HG03045 (cell line): ENCODE measurements around the gene TMEM69.
"Not testable (repeated sequence)": the region's sequence is repeated elsewhere in the genome, so short reads cannot be mapped to it uniquely, and the experiment has no call there.

ENCODE experiments used
- ATAC-seq: cut with Tn5 transposase; IDR thresholded peaks from one replicate; pipeline ENCODE4 v1.9.1; 2021; ENCODE audit warnings: mild to moderate bottlenecking, moderate library complexity; ENCODE audit not compliant: unreplicated experiment

Gene TMEM69

GRCh38 chr1:45677751-45678245 lies 10.2 kb upstream of the TMEM69 start:
- ATAC-seq = no peak

GRCh38 chr1:45678489-45678888 lies 9.5 kb upstream of the TMEM69 start:
- ATAC-seq = no peak

GRCh38 chr1:45679123-45679522 lies 8.9 kb upstream of the TMEM69 start:
- no peak for ATAC-seq

- no peak for ATAC-seq
Observed at GRCh38 chr1:45682942-45683341, 5.0 kb upstream of the TMEM69 start.

- no peak for ATAC-seq
Observed at GRCh38 chr1:45684402-45684801, 3.6 kb upstream of the TMEM69 start.

GRCh38 chr1:45685308-45686014 lies 2.5 kb upstream of the TMEM69 start:
- ATAC-seq = no peak

GRCh38 chr1:45686015-45686287 lies 2.0 kb upstream of the TMEM69 start:
- ATAC-seq = peak; percentile 5

GRCh38 chr1:45686288-45687013 lies 1.5 kb upstream of the TMEM69 start, which contains the start of gene GPBP1L1:
Gene GPBP1L1, minus strand, starts transcription at chr1:45686533. Its CDS starts 27,446 bp downstream, at chr1:45659087.
- peak; percentile 74 for ATAC-seq

- ATAC-seq = peak; percentile 79
Observed at GRCh38 chr1:45687014-45687753, 797 bp upstream of the TMEM69 start.

- not testable (repeated sequence) for ATAC-seq
Observed at GRCh38 chr1:45693811-45694210, 5.8 kb downstream of the TMEM69 start.

GRCh38 chr1:45694823-45695222 lies 6.8 kb downstream of the TMEM69 start:
- ATAC-seq = no peak

GRCh38 chr1:45704637-45705036 lies 16.7 kb downstream of the TMEM69 start:
- ATAC-seq = no peak

- ATAC-seq = no peak
Observed at GRCh38 chr1:45713711-45714110, 25.7 kb downstream of the TMEM69 start.

GRCh38 chr1:45716700-45717099 lies 28.7 kb downstream of the TMEM69 start:
- no peak for ATAC-seq

- ATAC-seq = not testable (repeated sequence)
Observed at GRCh38 chr1:45717386-45717785, 29.4 kb downstream of the TMEM69 start.

- ATAC-seq = no peak
Observed at GRCh38 chr1:45718289-45718688, 30.3 kb downstream of the TMEM69 start.

- ATAC-seq = no peak
Observed at GRCh38 chr1:45721207-45721606, 33.2 kb downstream of the TMEM69 start.

- ATAC-seq = no peak
Observed at GRCh38 chr1:45722809-45723208, 34.8 kb downstream of the TMEM69 start.

GRCh38 chr1:45723248-45723930 lies 35.4 kb downstream of the TMEM69 start:
- ATAC-seq = no peak

- not testable (repeated sequence) for ATAC-seq
Observed at GRCh38 chr1:45726007-45726406, 38.0 kb downstream of the TMEM69 start.
